Measurements from ENCODE around the gene FEM1B. TPM values are rescaled to one million over a fixed set of nuclear protein-coding genes. Genes with fewer than 3 reads are reported as not detected.

FEM1B gene
- total RNA-seq, 2 experiments from 2014 or later = 35.5 to 37.3 TPM

GRCh38 chr15:68300115-68300940 lies 22.8 kb downstream of the FEM1B start:
- Histone ChIP-seq H3K27ac (ENCODE audit: low read depth, low read length, poor library complexity, severe bottlenecking) (no peak overlapping the region), H2AFZ (ENCODE audit: low read length) (no peak overlapping the region), H3K9me3 (ENCODE audit: low read length) (no peaks in the 10 kb centered on the region), H3K79me2 (ENCODE audit: insufficient read depth, low read depth, low read length) (no peaks in the 10 kb centered on the region), H3K36me3 (ENCODE audit: insufficient read depth, low read length) (peaks cover 8% of the 10 kb centered on the region; the same call in 1 of the 2 replicates), H3K4me2 (ENCODE audit: low read length) (no peak overlapping the region), H3K4me1 (ENCODE audit: insufficient read depth, low read length, poor library complexity, severe bottlenecking) (peaks cover 29% of the 10 kb centered on the region), H3K4me3 (ENCODE audit: low read depth, low read length, poor library complexity, severe bottlenecking) (no peak overlapping the region), H4K20me1 (ENCODE audit: insufficient read depth, low read length) (no peaks in the 10 kb centered on the region), H3K9me2 (ENCODE audit: insufficient read depth, low read length) (no peaks in the 10 kb centered on the region)
- TF ChIP-seq EZH2phosphoT487 (IDR thresholded peaks at IDR 0.05; ENCODE audit: borderline replicate concordance, low read depth, low read length) = no peak
- TF ChIP-seq, protein P1, sequence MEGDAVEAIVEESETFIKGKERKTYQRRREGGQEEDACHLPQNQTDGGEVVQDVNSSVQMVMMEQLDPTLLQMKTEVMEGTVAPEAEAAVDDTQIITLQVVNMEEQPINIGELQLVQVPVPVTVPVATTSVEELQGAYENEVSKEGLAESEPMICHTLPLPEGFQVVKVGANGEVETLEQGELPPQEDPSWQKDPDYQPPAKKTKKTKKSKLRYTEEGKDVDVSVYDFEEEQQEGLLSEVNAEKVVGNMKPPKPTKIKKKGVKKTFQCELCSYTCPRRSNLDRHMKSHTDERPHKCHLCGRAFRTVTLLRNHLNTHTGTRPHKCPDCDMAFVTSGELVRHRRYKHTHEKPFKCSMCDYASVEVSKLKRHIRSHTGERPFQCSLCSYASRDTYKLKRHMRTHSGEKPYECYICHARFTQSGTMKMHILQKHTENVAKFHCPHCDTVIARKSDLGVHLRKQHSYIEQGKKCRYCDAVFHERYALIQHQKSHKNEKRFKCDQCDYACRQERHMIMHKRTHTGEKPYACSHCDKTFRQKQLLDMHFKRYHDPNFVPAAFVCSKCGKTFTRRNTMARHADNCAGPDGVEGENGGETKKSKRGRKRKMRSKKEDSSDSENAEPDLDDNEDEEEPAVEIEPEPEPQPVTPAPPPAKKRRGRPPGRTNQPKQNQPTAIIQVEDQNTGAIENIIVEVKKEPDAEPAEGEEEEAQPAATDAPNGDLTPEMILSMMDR (conservative IDR thresholded peaks at IDR 0.05; ENCODE audit: low read length) = no peak
- no peak for DNase-seq (ENCODE audit: low spot score)
- BruUV-seq (replicated peaks) = no TSS peak
- intact Hi-C loops (cut with micrococcal nuclease; ENCODE audit: unreplicated experiment) = no loop called here
- POLR2A ChIA-PET = interaction anchor here (0.7 kb wide), 1 partner anchor 44 kb away, joined by 3 read pairs; no protein-coding TSS in a partner anchor
- CTCF ChIA-PET (ENCODE audit: unreplicated experiment) = no interaction called here

DNA sequence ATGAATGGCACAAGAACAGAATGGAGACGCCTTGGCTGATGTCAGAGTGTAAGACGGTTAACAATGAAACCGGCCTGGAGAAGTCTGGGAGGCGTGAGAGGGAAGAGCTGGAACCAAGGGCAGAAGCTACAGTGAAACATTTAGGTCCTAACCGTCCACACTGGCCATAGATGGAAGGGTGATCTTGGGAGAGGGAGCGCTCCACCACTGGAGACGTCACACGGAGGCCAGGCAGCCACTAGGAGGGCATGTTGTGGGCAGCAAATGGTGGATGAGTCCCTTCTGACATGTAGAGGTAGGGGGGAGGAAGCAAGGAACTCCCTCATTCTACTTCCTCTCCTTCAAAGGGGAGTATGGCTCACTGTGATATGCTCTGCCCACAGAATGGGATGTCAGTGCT lies 23.8 kb downstream of the FEM1B start:
- no peaks in the 10 kb centered on the region for H3K36me3 ChIP-seq (ENCODE audit: insufficient read depth, low read length)
- no peak overlapping the region for H3K4me2 ChIP-seq (ENCODE audit: low read length)
- ChIA-PET POLR2A (no interaction called here), CTCF (ENCODE audit: unreplicated experiment) (no interaction called here)
- no peaks in the 10 kb centered on the region for H4K20me1 ChIP-seq (ENCODE audit: insufficient read depth, low read length)
- no peaks in the 10 kb centered on the region for H3K9me2 ChIP-seq (ENCODE audit: insufficient read depth, low read length)
- BruUV-seq (replicated peaks) = no TSS peak
- H3K4me1 ChIP-seq (ENCODE audit: insufficient read depth, low read length, poor library complexity, severe bottlenecking) = peaks cover 30% of the 10 kb centered on the region
- H2AFZ ChIP-seq (ENCODE audit: low read length) = no peak overlapping the region
- no peak overlapping the region for H3K4me3 ChIP-seq (ENCODE audit: low read depth, low read length, poor library complexity, severe bottlenecking)
- no peak for TF ChIP-seq EZH2phosphoT487 (IDR thresholded peaks at IDR 0.05; ENCODE audit: borderline replicate concordance, low read depth, low read length)
- intact Hi-C loops (cut with micrococcal nuclease; ENCODE audit: unreplicated experiment) = no loop called here
- no peak for DNase-seq (ENCODE audit: low spot score)
- no peaks in the 10 kb centered on the region for H3K79me2 ChIP-seq (ENCODE audit: insufficient read depth, low read depth, low read length)
- H3K27ac ChIP-seq (ENCODE audit: low read depth, low read length, poor library complexity, severe bottlenecking) = no peak overlapping the region
- no peaks in the 10 kb centered on the region for H3K9me3 ChIP-seq (ENCODE audit: low read length)

- H3K9me2 ChIP-seq (ENCODE audit: insufficient read depth, low read length) = no peaks in the 10 kb centered on the region
- CTCF ChIA-PET (ENCODE audit: unreplicated experiment) = no interaction called here
- H2AFZ ChIP-seq (ENCODE audit: low read length) = no peak overlapping the region
- peaks cover 25% of the 10 kb centered on the region for H3K4me1 ChIP-seq (ENCODE audit: insufficient read depth, low read length, poor library complexity, severe bottlenecking)
- no peak overlapping the region for H3K27ac ChIP-seq (ENCODE audit: low read depth, low read length, poor library complexity, severe bottlenecking)
- H3K4me2 ChIP-seq (ENCODE audit: low read length) = no peak overlapping the region
- H3K79me2 ChIP-seq (ENCODE audit: insufficient read depth, low read depth, low read length) = no peaks in the 10 kb centered on the region
- TF ChIP-seq, protein P1 (conservative IDR thresholded peaks at IDR 0.05; ENCODE audit: low read length) = no peak
- no peak for TF ChIP-seq EZH2phosphoT487 (IDR thresholded peaks at IDR 0.05; ENCODE audit: borderline replicate concordance, low read depth, low read length)
- no peak for DNase-seq (ENCODE audit: low spot score)
- POLR2A ChIA-PET = interaction anchor here (0.7 kb wide), 1 partner anchor 70 kb away, joined by 3 read pairs; no protein-coding TSS in a partner anchor
- no peak overlapping the region for H3K4me3 ChIP-seq (ENCODE audit: low read depth, low read length, poor library complexity, severe bottlenecking)
- intact Hi-C loops (cut with micrococcal nuclease; ENCODE audit: unreplicated experiment) = no loop called here
- H3K9me3 ChIP-seq (ENCODE audit: low read length) = no peaks in the 10 kb centered on the region
- no peaks in the 10 kb centered on the region for H4K20me1 ChIP-seq (ENCODE audit: insufficient read depth, low read length)
- BruUV-seq (replicated peaks) = no TSS peak
- no peaks in the 10 kb centered on the region for H3K36me3 ChIP-seq (ENCODE audit: insufficient read depth, low read length)
Observed at GRCh38 chr15:68302729-68303128, 25.2 kb downstream of the FEM1B start.

All from OCI-LY7 (cell line).